OCI-LY1 (cell line): ENCODE measurements around the gene SSBP3.

ENCODE experiments used
- H2AFZ ChIP-seq: fragments of 200-600 bp; sonication (generic), shearing (Covaris generic); 2 replicates; pipeline ENCODE4 v1.6.0; 2014; ENCODE audit warnings: antibody characterized with exemption, mild to moderate bottlenecking, low read length
- H3F3A ChIP-seq: fragments of 200-600 bp; sonication (generic), shearing (Covaris generic); 2 replicates; pipeline ENCODE4 v1.6.0; 2014; ENCODE audit warnings: mild to moderate bottlenecking, antibody characterized with exemption, low read length, moderate library complexity; ENCODE audit not compliant: insufficient read depth
- H3K27ac ChIP-seq: fragments of 200-600 bp; sonication (generic); 2 replicates; pipeline ENCODE4 v1.5.1; 2014; ENCODE audit warnings: low read length, mixed run types, mild to moderate bottlenecking, low read depth; ENCODE audit not compliant: poor library complexity, severe bottlenecking
- H3K27me3 ChIP-seq: fragments of 200-600 bp; sonication (generic); 2 replicates; pipeline ENCODE4 v1.6.0; 2014; ENCODE audit warnings: antibody characterized with exemption, mild to moderate bottlenecking, low read length, moderate library complexity; ENCODE audit not compliant: insufficient read depth
- H3K36me3 ChIP-seq: fragments of 200-600 bp; sonication (generic); 2 replicates; pipeline ENCODE4 v1.6.1; 2014; ENCODE audit warnings: mild to moderate bottlenecking, antibody characterized with exemption, low read length, moderate library complexity, mixed read lengths; ENCODE audit not compliant: insufficient read depth
- H3K4me1 ChIP-seq: fragments of 200-600 bp; sonication (generic); 2 replicates; pipeline ENCODE4 v1.5.1; 2014; ENCODE audit warnings: mild to moderate bottlenecking, low read length, moderate library complexity; ENCODE audit not compliant: insufficient read depth, severe bottlenecking
- H3K4me2 ChIP-seq: fragments of 200-600 bp; sonication (generic), shearing (Covaris generic); 2 replicates; pipeline ENCODE4 v1.6.1; 2014; ENCODE audit warnings: low read length
- H3K4me3 ChIP-seq: fragments of 200-600 bp; sonication (generic); 2 replicates; pipeline ENCODE4 v1.5.1; 2014; ENCODE audit warnings: low read length, low read depth, mild to moderate bottlenecking, mixed read lengths; ENCODE audit not compliant: poor library complexity, severe bottlenecking
- H3K79me2 ChIP-seq: fragments of 200-600 bp; shearing (Covaris generic); 2 replicates; pipeline ENCODE4 v1.6.1; 2016; ENCODE audit warnings: mixed run types, low read length, mixed read lengths; ENCODE audit not compliant: insufficient read depth
- H3K9ac ChIP-seq: fragments of 200-600 bp; sonication (generic), shearing (Covaris generic); 2 replicates; pipeline ENCODE4 v1.6.1; 2014; ENCODE audit warnings: mild to moderate bottlenecking, low read length, mixed read lengths
- H3K9me2 ChIP-seq: fragments of 200-600 bp; sonication (generic), shearing (Covaris generic); 2 replicates; pipeline ENCODE4 v1.6.1; 2014; ENCODE audit warnings: low read depth, mild to moderate bottlenecking, low read length, mixed read lengths
- H3K9me3 ChIP-seq: fragments of 200-600 bp; shearing (Covaris generic); 2 replicates; pipeline ENCODE4 v1.6.1; 2014; ENCODE audit warnings: low read length, mixed read lengths
- H4K20me1 ChIP-seq: fragments of 200-600 bp; sonication (generic), shearing (Covaris generic); 2 replicates; pipeline ENCODE4 v1.6.0; 2016; ENCODE audit warnings: mild to moderate bottlenecking, low read length; ENCODE audit not compliant: insufficient read depth
- CTCF ChIP-seq: fragments of 200-600 bp; sonication (generic), shearing (Covaris generic); IDR thresholded peaks from 2 replicates; pipeline ENCODE4 v1.5.1; 2017; ENCODE audit warnings: mild to moderate bottlenecking, antibody characterized with exemption, low read length, moderate library complexity, mixed read lengths
- EZH2 ChIP-seq: fragments of 200-600 bp; sonication (generic), shearing (Covaris generic); IDR thresholded peaks from 2 replicates; pipeline ENCODE4 v1.8.0; 2017; ENCODE audit warnings: borderline replicate concordance, mixed run types, mild to moderate bottlenecking, antibody characterized with exemption, low read length, moderate library complexity, mixed read lengths

The SSBP3 gene

GRCh38 chr1:54380290-54380882, 25.8 kb downstream of the SSBP3 start:
- no peaks in the 10 kb centered on the region for H3K79me2 ChIP-seq
- H3K9me3 ChIP-seq = no peaks in the 10 kb centered on the region
- no peak overlapping the region for H3K27ac ChIP-seq
- H3K4me3 ChIP-seq = no peak overlapping the region
- H3K27me3 ChIP-seq = no peaks in the 10 kb centered on the region
- H3K36me3 ChIP-seq = no peaks in the 10 kb centered on the region
- no peaks in the 10 kb centered on the region for H3F3A ChIP-seq
- no peak overlapping the region for H3K9ac ChIP-seq
- H3K9me2 ChIP-seq = no peaks in the 10 kb centered on the region
- no peak overlapping the region for H2AFZ ChIP-seq
- peaks cover 23% of the 10 kb centered on the region for H3K4me1 ChIP-seq
- no peaks in the 10 kb centered on the region for H4K20me1 ChIP-seq
- TF ChIP-seq EZH2 (no peak), CTCF (no peak)
- H3K4me2 ChIP-seq = no peak overlapping the region

GRCh38 chr1:54379555-54380289, 26.5 kb downstream of the SSBP3 start:
- peaks cover 23% of the 10 kb centered on the region for H3K4me1 ChIP-seq
- TF ChIP-seq CTCF (no peak), EZH2 (no peak)
- H3K27me3 ChIP-seq = no peaks in the 10 kb centered on the region
- H4K20me1 ChIP-seq = no peaks in the 10 kb centered on the region
- no peak overlapping the region for H2AFZ ChIP-seq
- H3K36me3 ChIP-seq = no peaks in the 10 kb centered on the region
- H3K9me2 ChIP-seq = no peaks in the 10 kb centered on the region
- no peaks in the 10 kb centered on the region for H3K79me2 ChIP-seq
- no peaks in the 10 kb centered on the region for H3K9me3 ChIP-seq
- no peak overlapping the region for H3K4me2 ChIP-seq
- H3K9ac ChIP-seq = no peak overlapping the region
- H3F3A ChIP-seq = no peaks in the 10 kb centered on the region
- no peak overlapping the region for H3K27ac ChIP-seq
- no peak overlapping the region for H3K4me3 ChIP-seq

GRCh38 chr1:54378874-54379554, 27.2 kb downstream of the SSBP3 start:
- Histone ChIP-seq H3K36me3 (no peaks in the 10 kb centered on the region), H2AFZ (no peak overlapping the region), H3K79me2 (no peaks in the 10 kb centered on the region), H3K9ac (no peak overlapping the region), H3K9me2 (no peaks in the 10 kb centered on the region), H4K20me1 (no peaks in the 10 kb centered on the region), H3K4me2 (no peak overlapping the region; the same call in 1 of the 2 replicates), H3K9me3 (no peaks in the 10 kb centered on the region), H3K4me3 (no peak overlapping the region), H3K4me1 (peaks cover 23% of the 10 kb centered on the region), H3F3A (no peaks in the 10 kb centered on the region), H3K27me3 (no peaks in the 10 kb centered on the region), H3K27ac (no peak overlapping the region)
- TF ChIP-seq EZH2 = no peak
- no peak for TF ChIP-seq CTCF
